ENCODE results near the gene ANKLE1. TPM values are rescaled to one million over a fixed set of nuclear protein-coding genes. Genes with fewer than 3 reads are reported as not detected.

Gene ANKLE1
- polyA plus RNA-seq, 1 donor, result 1.6 TPM

- DNase-seq, result no peak
Observed at GRCh38 chr19:17327068-17327653, 45.5 kb downstream of the ANKLE1 start.

- DNase-seq, result peak; percentile 72
Observed at GRCh38 chr19:17327654-17328516, 46.2 kb downstream of the ANKLE1 start.

- DNase-seq, result no peak
Observed at GRCh38 chr19:17328517-17329365, 47.0 kb downstream of the ANKLE1 start.

- no peak for DNase-seq
Observed at GRCh38 chr19:17329366-17330261, 47.9 kb downstream of the ANKLE1 start.

GRCh38 chr19:17330262-17331044 lies 48.8 kb downstream of the ANKLE1 start:
- DNase-seq, result no peak

- no peak for DNase-seq
Observed at GRCh38 chr19:17331045-17331558, 49.4 kb downstream of the ANKLE1 start.

- no peak for DNase-seq
Observed at GRCh38 chr19:17332360-17332676, 50.6 kb downstream of the ANKLE1 start.

GRCh38 chr19:17332677-17333581 lies 51.2 kb downstream of the ANKLE1 start:
- DNase-seq, result no peak

- no peak for DNase-seq
Observed at GRCh38 chr19:17333611-17334413, 52.1 kb downstream of the ANKLE1 start.

- peak; percentile 97 for DNase-seq
Observed at GRCh38 chr19:17334414-17335409, 53.0 kb downstream of the ANKLE1 start, which contains the start of gene ANO8. Gene ANO8 (minus strand): TSS chr19:17334855. CDS start chr19:17334670, 185 bp downstream.

GRCh38 chr19:17335575-17335974 lies 53.9 kb downstream of the ANKLE1 start:
- no peak for DNase-seq

Other genes starting within 250 kb of the ANKLE1 start
- gene HAUS8, start 206.4 kb upstream of the ANKLE1 start, polyA plus RNA-seq (ENCODE audit: insufficient read length), result 8.4 TPM
- 40.1 TPM for gene MYO9B, start 206.1 kb upstream of the ANKLE1 start, polyA plus RNA-seq (ENCODE audit: insufficient read length)
- 35.1 TPM for gene USE1, start 66.5 kb upstream of the ANKLE1 start, polyA plus RNA-seq (ENCODE audit: insufficient read length)
- gene OCEL1, start 55.7 kb upstream of the ANKLE1 start, polyA plus RNA-seq (ENCODE audit: insufficient read length), result 8.2 TPM
- gene NR2F6, start 36.0 kb upstream of the ANKLE1 start, polyA plus RNA-seq (ENCODE audit: insufficient read length), result 36.0 TPM
- gene USHBP1, start 17.2 kb upstream of the ANKLE1 start, polyA plus RNA-seq (ENCODE audit: insufficient read length), result 8.8 TPM
- gene BABAM1, start 14.5 kb upstream of the ANKLE1 start, polyA plus RNA-seq (ENCODE audit: insufficient read length), result 105 TPM
- gene ABHD8, start 21.5 kb downstream of the ANKLE1 start, polyA plus RNA-seq (ENCODE audit: insufficient read length), result 8.5 TPM
- 37.1 TPM for gene MRPL34, start 24.0 kb downstream of the ANKLE1 start, polyA plus RNA-seq (ENCODE audit: insufficient read length)
- 37.7 TPM for gene DDA1, start 27.7 kb downstream of the ANKLE1 start, polyA plus RNA-seq (ENCODE audit: insufficient read length)
- 8.4 TPM for gene ANO8, start 53.0 kb downstream of the ANKLE1 start, polyA plus RNA-seq (ENCODE audit: insufficient read length)
- gene GTPBP3, start 55.7 kb downstream of the ANKLE1 start, polyA plus RNA-seq (ENCODE audit: insufficient read length), result 14.2 TPM
- gene PLVAP, start 95.4 kb downstream of the ANKLE1 start, polyA plus RNA-seq (ENCODE audit: insufficient read length), result 68.7 TPM
- not detected for gene CCDC194, start 112.3 kb downstream of the ANKLE1 start, polyA plus RNA-seq (ENCODE audit: insufficient read length)
- 11.4 TPM for gene BST2, start 123.7 kb downstream of the ANKLE1 start, polyA plus RNA-seq (ENCODE audit: insufficient read length)
- gene MVB12A, start 138.1 kb downstream of the ANKLE1 start, polyA plus RNA-seq (ENCODE audit: insufficient read length), result 34.9 TPM
- gene TMEM221, start 166.8 kb downstream of the ANKLE1 start, polyA plus RNA-seq (ENCODE audit: insufficient read length), result 1.5 TPM
- gene NXNL1, start 179.0 kb downstream of the ANKLE1 start, polyA plus RNA-seq (ENCODE audit: insufficient read length), result not detected
- gene SLC27A1, start 188.6 kb downstream of the ANKLE1 start, polyA plus RNA-seq (ENCODE audit: insufficient read length), result 23.4 TPM
- 62.4 TPM for gene PGLS, start 229.7 kb downstream of the ANKLE1 start, polyA plus RNA-seq (ENCODE audit: insufficient read length)